A673 (cell line): ENCODE results near the gene TSSK6. TPM values are rescaled to one million over a fixed set of nuclear protein-coding genes. Genes with fewer than 3 reads are reported as not detected.
A peak's percentile ranks its signal among the peaks of the same experiment; 100 is the strongest.

ENCODE experiments used
- BruUV-seq: library from RNA; stranded (reverse); fragments of 400-500 nt; replicated peaks from 2 replicates; lab custom pipeline; 2021; lab: Mats Ljungman, UMichigan
- CTCF ChIA-PET: fragments of 300-600 bp; sonication (Branson Sonifier 250); formaldehyde crosslinking; loops from one replicate; lab custom pipeline; 2022; ENCODE audit warnings: antibody characterized with exemption; lab: Charles Lee
- POLR2A ChIA-PET: fragments of 300-600 bp; sonication (Branson Sonifier 250); formaldehyde crosslinking; loops from one replicate; lab custom pipeline; 2022; ENCODE audit warnings: antibody characterized with exemption; ENCODE audit not compliant: low non-redundant PET; lab: Charles Lee
- DNase-seq: peaks from one replicate; pipeline ENCODE4 v3.0.0-alpha.2; 2015; ENCODE audit warnings: low spot score
- H3K27ac ChIP-seq: fragments of 200-600 bp; sonication (generic); 2 replicates; pipeline ENCODE4 v1.5.1; 2016; ENCODE audit warnings: mixed run types, low read depth, mild to moderate bottlenecking, mixed read lengths, antibody characterized with exemption, low read length; ENCODE audit not compliant: poor library complexity, severe bottlenecking
- H3K27me3 ChIP-seq: fragments of 200-600 bp; sonication (generic); replicated peaks from 2 replicates; pipeline ENCODE4 v1.6.1; 2017; ENCODE audit warnings: mixed run types, low read depth, mild to moderate bottlenecking, mixed read lengths, antibody characterized with exemption, low read length; ENCODE audit not compliant: insufficient read depth, poor library complexity
- H3K36me3 ChIP-seq: fragments of 200-600 bp; sonication (generic); 2 replicates; pipeline ENCODE4 v1.6.1; 2016; ENCODE audit warnings: mixed run types, mild to moderate bottlenecking, mixed read lengths, antibody characterized with exemption, low read length; ENCODE audit not compliant: insufficient read depth, poor library complexity, severe bottlenecking
- H3K4me1 ChIP-seq: fragments of 200-600 bp; sonication (generic); 2 replicates; pipeline ENCODE4 v1.6.1; 2017; ENCODE audit warnings: mixed run types, mild to moderate bottlenecking, mixed read lengths, antibody characterized with exemption, low read length; ENCODE audit not compliant: insufficient read depth, poor library complexity, severe bottlenecking
- H3K4me3 ChIP-seq: fragments of 200-600 bp; sonication (generic); 2 replicates; pipeline ENCODE4 v1.5.1; 2016; ENCODE audit warnings: low read depth, mixed run types, mild to moderate bottlenecking, mixed read lengths, low read length; ENCODE audit not compliant: poor library complexity, severe bottlenecking
- H3K9me3 ChIP-seq: fragments of 200-600 bp; sonication (generic); 2 replicates; pipeline ENCODE4 v1.6.1; 2016; ENCODE audit warnings: mixed run types, low read depth, mild to moderate bottlenecking, mixed read lengths, antibody characterized with exemption, low read length; ENCODE audit not compliant: poor library complexity, severe bottlenecking
- CTCF ChIP-seq: fragments of 300-800, 200-600 bp; sonication (generic); conservative IDR thresholded peaks from 2 replicates; pipeline ENCODE4 v1.5.1; 2017; ENCODE audit warnings: low read depth, mild to moderate bottlenecking, antibody characterized with exemption, low read length, moderate library complexity, mixed read lengths
- EZH2 ChIP-seq: fragments of 200-600 bp; sonication (generic); IDR thresholded peaks from 2 replicates; pipeline ENCODE4 v1.6.1; 2017; ENCODE audit warnings: borderline replicate concordance, low read depth, mild to moderate bottlenecking, mixed read lengths, antibody characterized with exemption, low read length; ENCODE audit not compliant: poor library complexity, severe bottlenecking
- intact Hi-C: fragments of 100-400 bp; cut with micrococcal nuclease; formaldehyde crosslinking; loops from one replicate; pipeline ENCODE4 v1.10.0; 2022; ENCODE audit not compliant: unreplicated experiment
- total RNA-seq: library from RNA; stranded (reverse); gene quantifications from 2 replicates; pipeline ENCODE4 v1.2.3, GENCODE V29; 2021

Gene TSSK6
- total RNA-seq, 1 experiment from 2014 or later, result 2.5 TPM

GRCh38 chr19:19508217-19508616 is 7.1 kb downstream of the TSSK6 start:
- H3K27me3 ChIP-seq, result no peaks in the 10 kb centered on the region
- ChIA-PET POLR2A (no interaction called here), CTCF (no interaction called here)
- no peak overlapping the region for H3K27ac ChIP-seq
- no peaks in the 10 kb centered on the region for H3K9me3 ChIP-seq
- no peak for TF ChIP-seq CTCF
- H3K4me3 ChIP-seq, result no peak overlapping the region
- no peak for DNase-seq
- peaks cover 44% of the 10 kb centered on the region for H3K36me3 ChIP-seq
- intact Hi-C loops, result no loop called here
- no peaks in the 10 kb centered on the region for H3K4me1 ChIP-seq
- BruUV-seq, result no TSS peak

- no peak for TF ChIP-seq CTCF
- no peak for TF ChIP-seq EZH2
- POLR2A ChIA-PET, result no interaction called here
- intact Hi-C loops, result no loop called here
These were observed 8.0 kb downstream of the TSSK6 start for GRCh38 chr19:19507354-19507753.

GRCh38 chr19:19506592-19506991 is 8.8 kb downstream of the TSSK6 start:
- POLR2A ChIA-PET, result no interaction called here

More at GRCh38 chr19:19507354-19507753, 8.0 kb downstream of the TSSK6 start:
- Histone ChIP-seq H3K36me3 (peaks cover 53% of the 10 kb centered on the region), H3K4me3 (no peak overlapping the region), H3K9me3 (no peaks in the 10 kb centered on the region), H3K27me3 (no peaks in the 10 kb centered on the region), H3K27ac (no peak overlapping the region), H3K4me1 (no peaks in the 10 kb centered on the region)
- no peak for DNase-seq
- no TSS peak for BruUV-seq
- CTCF ChIA-PET, result interaction anchor here (0.7 kb wide), 1 partner anchor 1013 kb away, joined by 3 read pairs; no protein-coding TSS in a partner anchor

More at GRCh38 chr19:19506592-19506991, 8.8 kb downstream of the TSSK6 start:
- Histone ChIP-seq H3K4me1 (no peaks in the 10 kb centered on the region), H3K27ac (no peak overlapping the region), H3K9me3 (no peaks in the 10 kb centered on the region), H3K27me3 (no peaks in the 10 kb centered on the region), H3K36me3 (peaks cover 61% of the 10 kb centered on the region), H3K4me3 (no peak overlapping the region)
- intact Hi-C loops, result no loop called here
- no peak for TF ChIP-seq CTCF
- TF ChIP-seq EZH2, result no peak
- DNase-seq, result no peak
- CTCF ChIA-PET, result no interaction called here
- TSS peak; percentile 33 for BruUV-seq
